SK-N-SH treated with all-trans-retinoic acid at 6 μM for 48 hours (cell line): ENCODE results near the gene RTP5.

Experiments used
- ATAC-seq: fragments of 200-7000 bp; cut with Tn5 transposase; 3 replicates; pipeline ENCODE4 v1.9.1; 2020; ENCODE audit warnings: mild to moderate bottlenecking, moderate library complexity
- ARNTL ChIP-seq: fragments of 450-650 bp; formaldehyde crosslinking; IDR thresholded peaks from 2 replicates; pipeline ENCODE4 v1.5.0; 2020; ENCODE audit warnings: low read depth, mild to moderate bottlenecking, moderate library complexity, borderline replicate concordance
- BACH2 ChIP-seq: fragments of 250-450 bp; sonication (Bioruptor Pico); IDR thresholded peaks from 2 replicates; pipeline ENCODE4 v1.9.0; 2021; ENCODE audit warnings: mild to moderate bottlenecking, borderline replicate concordance
- CSDC2 ChIP-seq: fragments of 250-450 bp; sonication (Bioruptor Pico); IDR thresholded peaks from 2 replicates; pipeline ENCODE4 v1.5.0; 2020; ENCODE audit warnings: mild to moderate bottlenecking, moderate library complexity
- ESRRG ChIP-seq: fragments of 250-450 bp; sonication (Bioruptor Pico); IDR thresholded peaks from 2 replicates; pipeline ENCODE4 v1.6.1; 2021; ENCODE audit warnings: mild to moderate bottlenecking
- GLIS3 ChIP-seq: fragments of 250-450 bp; sonication (Bioruptor Pico); IDR thresholded peaks from 2 replicates; pipeline ENCODE4 v1.5.0; 2020; ENCODE audit warnings: mild to moderate bottlenecking, moderate library complexity
- OSR1 ChIP-seq: fragments of 250-450 bp; sonication (Bioruptor Pico); IDR thresholded peaks from 2 replicates; pipeline ENCODE4 v1.8.0; 2022; ENCODE audit warnings: moderate library complexity, mild to moderate bottlenecking, inconsistent platforms
- PPARA ChIP-seq: fragments of 250-450 bp; sonication (Bioruptor Pico); IDR thresholded peaks from 2 replicates; pipeline ENCODE4 v1.5.0; 2020; ENCODE audit warnings: mild to moderate bottlenecking, borderline replicate concordance
- RARB ChIP-seq: fragments of 250-450 bp; sonication (Bioruptor Pico); IDR thresholded peaks from 2 replicates; pipeline ENCODE4 v1.8.0; 2021; ENCODE audit warnings: mild to moderate bottlenecking, moderate library complexity
- SNAI2 ChIP-seq: fragments of 250-450 bp; sonication (Bioruptor Pico); IDR thresholded peaks from 2 replicates; pipeline ENCODE4 v1.5.0; 2020; ENCODE audit warnings: mild to moderate bottlenecking, moderate library complexity
- TCF4 ChIP-seq: fragments of 250-450 bp; sonication (Bioruptor Pico); IDR thresholded peaks from 2 replicates; pipeline ENCODE4 v1.8.0; 2021; ENCODE audit warnings: mild to moderate bottlenecking, moderate library complexity, borderline replicate concordance
- ZC3H10 ChIP-seq: fragments of 250-450 bp; sonication (Bioruptor Pico); IDR thresholded peaks from 2 replicates; pipeline ENCODE4 v1.5.1; 2021; ENCODE audit warnings: mild to moderate bottlenecking, moderate library complexity
- ZFP3 ChIP-seq: fragments of 250-450 bp; sonication (Bioruptor Pico); IDR thresholded peaks from 2 replicates; pipeline ENCODE4 v1.5.0; 2020; ENCODE audit warnings: mild to moderate bottlenecking, moderate library complexity
- ZFP30 ChIP-seq: fragments of 450-650 bp; formaldehyde crosslinking; IDR thresholded peaks from 2 replicates; pipeline ENCODE4 v1.5.0; 2022; ENCODE audit warnings: mild to moderate bottlenecking, moderate library complexity
- ZNF565 ChIP-seq: fragments of 450-650 bp; formaldehyde crosslinking; conservative IDR thresholded peaks from 2 replicates; pipeline ENCODE4 v1.5.0; 2020; ENCODE audit warnings: low read depth, mild to moderate bottlenecking, moderate library complexity
- ZNF70 ChIP-seq: fragments of 450-650 bp; formaldehyde crosslinking; IDR thresholded peaks from 2 replicates; pipeline ENCODE4 v1.5.0; 2020; ENCODE audit warnings: mild to moderate bottlenecking, moderate library complexity
- TF ChIP-seq, protein P1 (sequence below): fragments of 250-450 bp; sonication (Bioruptor Pico); IDR thresholded peaks from 2 replicates; pipeline ENCODE4 v1.8.0; 2021; ENCODE audit warnings: low read depth, mild to moderate bottlenecking, moderate library complexity, borderline replicate concordance
- TF ChIP-seq, protein P2 (sequence below): fragments of 250-450 bp; sonication (Bioruptor Pico); IDR thresholded peaks from 2 replicates; pipeline ENCODE4 v1.8.0; 2020; ENCODE audit warnings: mild to moderate bottlenecking, moderate library complexity, borderline replicate concordance
- TF ChIP-seq, protein P3 (sequence below): fragments of 250-450 bp; sonication (Bioruptor Pico); IDR thresholded peaks from 2 replicates; pipeline ENCODE4 v1.5.1; 2021; ENCODE audit warnings: mild to moderate bottlenecking, moderate library complexity
- TF ChIP-seq, protein P4 (sequence below): fragments of 250-450 bp; sonication (Bioruptor Pico); IDR thresholded peaks from 2 replicates; pipeline ENCODE4 v1.5.0; 2020; ENCODE audit warnings: mild to moderate bottlenecking, moderate library complexity

Gene RTP5

DNA sequence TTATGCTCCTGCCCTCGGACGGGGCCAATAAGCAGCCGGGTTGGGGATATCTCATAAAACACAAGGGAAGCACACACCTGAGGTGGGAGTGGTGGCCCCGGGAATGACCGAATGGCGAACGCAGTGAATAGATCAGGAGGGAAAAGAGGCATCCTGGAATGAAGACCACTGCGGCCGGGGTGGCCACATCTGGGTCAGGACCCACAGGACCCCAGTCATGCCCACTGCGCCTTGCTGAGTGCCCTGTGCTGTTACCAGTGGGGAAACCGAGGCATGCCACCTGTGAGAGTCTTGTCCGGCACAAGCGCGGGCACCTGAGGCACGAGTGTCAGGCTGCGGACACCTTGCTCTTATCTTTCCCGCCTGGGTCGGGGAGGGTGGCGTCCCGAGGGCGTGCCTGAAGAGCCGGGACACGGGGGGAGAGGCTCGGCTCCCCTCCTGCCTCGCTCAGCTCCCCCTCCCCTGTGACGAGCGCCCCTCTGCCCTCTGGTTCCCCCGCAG is 12.4 kb upstream of the RTP5 start (continued):
- no peak for TF ChIP-seq ZFP3 (CRISPR knock-in tag)
- TF ChIP-seq ZNF565 (CRISPR knock-in tag) = no peak
- no peak for TF ChIP-seq BACH2 (CRISPR knock-in tag)
- no peak for TF ChIP-seq ARNTL (CRISPR knock-in tag)
- TF ChIP-seq TCF4 = no peak
- TF ChIP-seq, all 23 proteins: peak for 0

DNA sequence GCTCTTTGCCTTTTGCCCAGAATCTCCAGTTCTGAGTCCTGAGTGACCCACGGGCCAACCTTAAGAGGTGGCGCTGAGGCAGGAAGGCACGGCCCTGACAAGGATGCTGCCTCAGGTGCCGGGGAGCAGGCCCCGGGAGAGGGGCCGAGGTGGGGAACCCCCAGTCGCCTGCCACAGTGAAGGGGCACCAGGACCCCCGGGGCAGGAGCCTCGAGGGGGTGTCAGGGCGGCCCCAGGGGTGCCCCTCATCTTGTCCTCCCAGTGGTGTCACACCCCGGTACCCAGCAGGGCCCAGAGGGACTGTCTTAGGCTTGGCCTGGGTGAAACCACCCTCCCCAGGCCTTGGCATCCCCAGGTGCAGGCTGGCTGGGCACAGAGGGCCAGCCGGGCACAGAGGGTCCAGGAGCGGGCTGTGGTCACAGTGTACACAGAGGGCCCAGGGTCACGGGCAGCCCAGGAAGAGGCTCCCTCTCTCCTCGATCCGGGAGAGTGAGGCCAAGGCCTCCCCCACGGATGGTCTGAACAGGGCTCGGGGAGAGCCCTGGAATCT is 11.9 kb upstream of the RTP5 start:
- no peak for ATAC-seq
- TF ChIP-seq, protein P1, sequence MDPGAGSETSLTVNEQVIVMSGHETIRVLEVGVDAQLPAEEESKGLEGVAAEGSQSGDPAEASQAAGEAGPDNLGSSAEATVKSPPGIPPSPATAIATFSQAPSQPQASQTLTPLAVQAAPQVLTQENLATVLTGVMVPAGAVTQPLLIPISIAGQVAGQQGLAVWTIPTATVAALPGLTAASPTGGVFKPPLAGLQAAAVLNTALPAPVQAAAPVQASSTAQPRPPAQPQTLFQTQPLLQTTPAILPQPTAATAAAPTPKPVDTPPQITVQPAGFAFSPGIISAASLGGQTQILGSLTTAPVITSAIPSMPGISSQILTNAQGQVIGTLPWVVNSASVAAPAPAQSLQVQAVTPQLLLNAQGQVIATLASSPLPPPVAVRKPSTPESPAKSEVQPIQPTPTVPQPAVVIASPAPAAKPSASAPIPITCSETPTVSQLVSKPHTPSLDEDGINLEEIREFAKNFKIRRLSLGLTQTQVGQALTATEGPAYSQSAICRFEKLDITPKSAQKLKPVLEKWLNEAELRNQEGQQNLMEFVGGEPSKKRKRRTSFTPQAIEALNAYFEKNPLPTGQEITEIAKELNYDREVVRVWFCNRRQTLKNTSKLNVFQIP = no peak
- TF ChIP-seq PPARA (CRISPR knock-in tag) = no peak
- no peak for TF ChIP-seq BACH2 (CRISPR knock-in tag)
- no peak for TF ChIP-seq ZNF70
- TF ChIP-seq, protein P2, sequence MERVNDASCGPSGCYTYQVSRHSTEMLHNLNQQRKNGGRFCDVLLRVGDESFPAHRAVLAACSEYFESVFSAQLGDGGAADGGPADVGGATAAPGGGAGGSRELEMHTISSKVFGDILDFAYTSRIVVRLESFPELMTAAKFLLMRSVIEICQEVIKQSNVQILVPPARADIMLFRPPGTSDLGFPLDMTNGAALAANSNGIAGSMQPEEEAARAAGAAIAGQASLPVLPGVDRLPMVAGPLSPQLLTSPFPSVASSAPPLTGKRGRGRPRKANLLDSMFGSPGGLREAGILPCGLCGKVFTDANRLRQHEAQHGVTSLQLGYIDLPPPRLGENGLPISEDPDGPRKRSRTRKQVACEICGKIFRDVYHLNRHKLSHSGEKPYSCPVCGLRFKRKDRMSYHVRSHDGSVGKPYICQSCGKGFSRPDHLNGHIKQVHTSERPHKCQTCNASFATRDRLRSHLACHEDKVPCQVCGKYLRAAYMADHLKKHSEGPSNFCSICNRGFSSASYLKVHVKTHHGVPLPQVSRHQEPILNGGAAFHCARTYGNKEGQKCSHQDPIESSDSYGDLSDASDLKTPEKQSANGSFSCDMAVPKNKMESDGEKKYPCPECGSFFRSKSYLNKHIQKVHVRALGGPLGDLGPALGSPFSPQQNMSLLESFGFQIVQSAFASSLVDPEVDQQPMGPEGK (CRISPR knock-in tag) = no peak
- TF ChIP-seq ZNF565 (CRISPR knock-in tag) = no peak

DNA sequence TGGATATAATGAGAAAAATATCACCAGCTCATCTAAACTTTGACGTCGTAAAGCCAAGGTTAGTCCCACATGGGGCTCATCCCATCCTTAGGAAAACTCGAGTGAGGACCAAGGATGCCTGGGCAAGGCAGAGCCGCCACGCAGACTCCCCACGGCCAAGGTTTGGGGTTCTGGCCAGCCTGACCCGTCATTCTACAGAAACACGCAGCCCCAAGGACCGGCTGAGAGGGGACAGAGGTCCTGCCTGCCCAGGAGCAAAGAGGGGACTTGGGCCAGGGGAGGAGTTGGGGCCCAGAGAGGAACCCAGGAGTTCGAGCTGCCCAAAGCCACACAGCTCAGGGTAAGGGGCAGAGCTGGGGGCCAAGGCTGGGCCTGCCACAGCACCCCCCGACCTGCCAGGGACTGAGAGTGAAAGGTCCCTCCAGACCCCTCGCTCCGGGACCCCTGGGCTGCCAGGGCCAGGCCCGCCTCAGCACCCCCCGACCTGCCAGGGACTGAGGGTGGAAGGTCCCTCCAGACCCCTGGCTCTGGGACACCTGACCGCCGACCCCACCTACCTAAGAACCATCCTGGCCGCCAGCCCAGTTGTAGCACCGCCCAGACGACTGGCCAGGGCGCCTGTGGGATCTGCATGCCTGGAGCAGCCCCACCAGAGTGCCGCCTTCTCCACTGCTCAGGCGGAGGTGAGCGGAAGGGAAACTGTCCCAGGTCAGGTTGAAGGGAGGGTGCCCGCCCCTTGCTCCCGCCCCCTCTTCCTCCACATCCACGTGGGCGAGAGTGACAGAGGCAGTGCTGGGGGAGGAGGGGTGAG is 11.1 kb upstream of the RTP5 start, which contains the start of gene PDCD1:
TSS of gene PDCD1 (minus strand) at position 689 of the 811 bp plus-strand sequence. CDS start at position 633, 56 bp downstream.
- ATAC-seq = no peak
- TF ChIP-seq, protein P3, sequence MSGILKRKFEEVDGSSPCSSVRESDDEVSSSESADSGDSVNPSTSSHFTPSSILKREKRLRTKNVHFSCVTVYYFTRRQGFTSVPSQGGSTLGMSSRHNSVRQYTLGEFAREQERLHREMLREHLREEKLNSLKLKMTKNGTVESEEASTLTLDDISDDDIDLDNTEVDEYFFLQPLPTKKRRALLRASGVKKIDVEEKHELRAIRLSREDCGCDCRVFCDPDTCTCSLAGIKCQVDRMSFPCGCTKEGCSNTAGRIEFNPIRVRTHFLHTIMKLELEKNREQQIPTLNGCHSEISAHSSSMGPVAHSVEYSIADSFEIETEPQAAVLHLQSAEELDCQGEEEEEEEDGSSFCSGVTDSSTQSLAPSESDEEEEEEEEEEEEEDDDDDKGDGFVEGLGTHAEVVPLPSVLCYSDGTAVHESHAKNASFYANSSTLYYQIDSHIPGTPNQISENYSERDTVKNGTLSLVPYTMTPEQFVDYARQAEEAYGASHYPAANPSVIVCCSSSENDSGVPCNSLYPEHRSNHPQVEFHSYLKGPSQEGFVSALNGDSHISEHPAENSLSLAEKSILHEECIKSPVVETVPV (CRISPR knock-in tag) = no peak
- TF ChIP-seq GLIS3 (no peak), ZFP3 (CRISPR knock-in tag) (no peak), ARNTL (CRISPR knock-in tag) (no peak), TCF4 (no peak), CSDC2 (CRISPR knock-in tag) (no peak), RARB (CRISPR knock-in tag) (no peak), OSR1 (CRISPR knock-in tag) (no peak), BACH2 (CRISPR knock-in tag) (no peak)
- TF ChIP-seq, protein P2 (CRISPR knock-in tag) = no peak
- TF ChIP-seq, protein P4, sequence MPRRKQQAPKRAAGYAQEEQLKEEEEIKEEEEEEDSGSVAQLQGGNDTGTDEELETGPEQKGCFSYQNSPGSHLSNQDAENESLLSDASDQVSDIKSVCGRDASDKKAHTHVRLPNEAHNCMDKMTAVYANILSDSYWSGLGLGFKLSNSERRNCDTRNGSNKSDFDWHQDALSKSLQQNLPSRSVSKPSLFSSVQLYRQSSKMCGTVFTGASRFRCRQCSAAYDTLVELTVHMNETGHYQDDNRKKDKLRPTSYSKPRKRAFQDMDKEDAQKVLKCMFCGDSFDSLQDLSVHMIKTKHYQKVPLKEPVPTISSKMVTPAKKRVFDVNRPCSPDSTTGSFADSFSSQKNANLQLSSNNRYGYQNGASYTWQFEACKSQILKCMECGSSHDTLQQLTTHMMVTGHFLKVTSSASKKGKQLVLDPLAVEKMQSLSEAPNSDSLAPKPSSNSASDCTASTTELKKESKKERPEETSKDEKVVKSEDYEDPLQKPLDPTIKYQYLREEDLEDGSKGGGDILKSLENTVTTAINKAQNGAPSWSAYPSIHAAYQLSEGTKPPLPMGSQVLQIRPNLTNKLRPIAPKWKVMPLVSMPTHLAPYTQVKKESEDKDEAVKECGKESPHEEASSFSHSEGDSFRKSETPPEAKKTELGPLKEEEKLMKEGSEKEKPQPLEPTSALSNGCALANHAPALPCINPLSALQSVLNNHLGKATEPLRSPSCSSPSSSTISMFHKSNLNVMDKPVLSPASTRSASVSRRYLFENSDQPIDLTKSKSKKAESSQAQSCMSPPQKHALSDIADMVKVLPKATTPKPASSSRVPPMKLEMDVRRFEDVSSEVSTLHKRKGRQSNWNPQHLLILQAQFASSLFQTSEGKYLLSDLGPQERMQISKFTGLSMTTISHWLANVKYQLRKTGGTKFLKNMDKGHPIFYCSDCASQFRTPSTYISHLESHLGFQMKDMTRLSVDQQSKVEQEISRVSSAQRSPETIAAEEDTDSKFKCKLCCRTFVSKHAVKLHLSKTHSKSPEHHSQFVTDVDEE = no peak

DNA sequence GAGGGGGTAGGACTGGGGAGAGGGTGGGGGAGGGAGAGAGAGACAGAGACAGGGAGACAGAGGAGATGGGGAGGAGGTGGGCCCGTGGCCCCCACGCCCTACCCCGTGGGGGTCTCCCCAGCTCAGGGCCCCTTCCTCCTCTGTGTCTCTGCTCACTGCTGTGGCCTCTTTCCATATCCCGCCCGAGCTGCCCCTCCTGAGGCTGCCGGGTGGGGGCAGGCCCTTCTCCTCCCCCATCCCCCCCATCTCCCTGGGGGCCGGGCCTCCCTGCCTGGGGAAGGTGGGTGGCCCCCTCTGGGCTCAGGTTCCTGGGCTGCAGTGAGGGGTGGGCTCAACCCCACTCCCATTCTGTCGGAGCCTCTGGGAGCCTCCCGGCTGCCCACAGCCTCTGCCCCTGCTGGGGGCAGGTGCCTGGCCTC is 10.5 kb upstream of the RTP5 start:
- TF ChIP-seq GLIS3 = no peak
- no peak for TF ChIP-seq SNAI2 (CRISPR knock-in tag)
- no peak for TF ChIP-seq RARB (CRISPR knock-in tag)
- TF ChIP-seq ZC3H10 = no peak
- no peak for TF ChIP-seq ZNF70
- TF ChIP-seq ESRRG (CRISPR knock-in tag) = no peak
- no peak for TF ChIP-seq ZNF565 (CRISPR knock-in tag)
- no peak for TF ChIP-seq ZFP30
- TF ChIP-seq, all 23 proteins: peak for 0
- ATAC-seq = no peak
